Cortex of kidney (tissue), 1 donor: ENCODE measurements around the gene PCDHGB4.
"Not testable (repeated sequence)": the region's sequence is repeated elsewhere in the genome, so short reads cannot be mapped to it uniquely, and the experiment has no call there.

Source experiments
- DNase-seq: peaks from one replicate; lab custom pipeline; 2025; lab: John Stamatoyannopoulos, UW

PCDHGB4 gene

GRCh38 chr5:141366016-141366896 is 21.2 kb upstream of the PCDHGB4 start:
- no peak for DNase-seq

- DNase-seq = no peak
These were observed 17.3 kb upstream of the PCDHGB4 start, which contains the start of gene PCDHGB3 for GRCh38 chr5:141369994-141370848. Gene PCDHGB3, plus strand, starts transcription at chr5:141370242. Its CDS starts 153 bp downstream, at chr5:141370395.

GRCh38 chr5:141371572-141372475 is 15.7 kb upstream of the PCDHGB4 start:
- no peak for DNase-seq

GRCh38 chr5:141373673-141374317 is 13.7 kb upstream of the PCDHGB4 start, which contains the start of gene PCDHGA6:
Gene PCDHGA6, plus strand, starts transcription at chr5:141373891. Its CDS starts 193 bp downstream, at chr5:141374084.
- DNase-seq = no peak

GRCh38 chr5:141374627-141375026 is 12.9 kb upstream of the PCDHGB4 start:
- DNase-seq = no peak

GRCh38 chr5:141375444-141376155 is 11.9 kb upstream of the PCDHGB4 start:
- not testable (repeated sequence) for DNase-seq

GRCh38 chr5:141382469-141383294 is 4.8 kb upstream of the PCDHGB4 start, which contains the start of gene PCDHGA7:
Gene PCDHGA7, plus strand, starts transcription at chr5:141382742. Its CDS starts 158 bp downstream, at chr5:141382900.
- DNase-seq = no peak

GRCh38 chr5:141383345-141383744 is 4.2 kb upstream of the PCDHGB4 start:
- no peak for DNase-seq

- no peak for DNase-seq
These were observed 2.8 kb upstream of the PCDHGB4 start for GRCh38 chr5:141384471-141385267.

- DNase-seq = no peak
These were observed 1.2 kb downstream of the PCDHGB4 start for GRCh38 chr5:141388661-141389060.

- no peak for DNase-seq
These were observed 1.9 kb downstream of the PCDHGB4 start for GRCh38 chr5:141389153-141390042.

GRCh38 chr5:141392429-141393198 is 5.1 kb downstream of the PCDHGB4 start, which contains the start of gene PCDHGA8:
Gene PCDHGA8, plus strand, starts transcription at chr5:141392633. Its CDS starts 181 bp downstream, at chr5:141392814.
- no peak for DNase-seq

GRCh38 chr5:141393267-141393666 is 5.8 kb downstream of the PCDHGB4 start:
- no peak for DNase-seq

GRCh38 chr5:141394401-141395187 is 7.1 kb downstream of the PCDHGB4 start:
- DNase-seq = not testable (repeated sequence)

- DNase-seq = not testable (repeated sequence)
These were observed 10.5 kb downstream of the PCDHGB4 start, which contains the start of gene PCDHGB5 for GRCh38 chr5:141397756-141398551. Gene PCDHGB5, plus strand, starts transcription at chr5:141397947. Its CDS starts 181 bp downstream, at chr5:141398128.
